HepG2 (cell line): ENCODE measurements around the gene CPN1. TPM values are rescaled to one million over a fixed set of nuclear protein-coding genes. Genes with fewer than 3 reads are reported as not detected.

ENCODE experiments used
- CREB1 ChIP-seq, 2 experiments: fragments of 450-650 bp in 1 of 2; IDR thresholded peaks; 2 replicates each; pipeline ENCODE4 v1.6.1; 2016 to 2017; ENCODE audit warnings: control low read depth in 1 of 2, mild to moderate bottlenecking in 1 of 2, missing compliant biosample characterization in 1 of 2, missing genetic modification characterization in 1 of 2
- NCOA1 ChIP-seq: sonication (generic); formaldehyde crosslinking; IDR thresholded peaks from 2 replicates; pipeline ENCODE4 v1.9.0; 2021; ENCODE audit warnings: missing genetic modification reagents
- ZBTB7B ChIP-seq: sonication (generic); formaldehyde crosslinking; IDR thresholded peaks from 2 replicates; pipeline ENCODE4 v1.4.0; 2020; ENCODE audit warnings: missing genetic modification reagents
- ZHX2 ChIP-seq, 2 experiments: sonication (generic) in 1 of 2; formaldehyde crosslinking in 1 of 2; IDR thresholded peaks; 2 replicates each; pipeline versions ENCODE4 v1.6.1 to v1.9.0; 2014 to 2022; ENCODE audit warnings: antibody characterized with exemption in 1 of 2, borderline replicate concordance in 1 of 2, inconsistent platforms in 1 of 2, low read depth in 1 of 2, missing genetic modification reagents in 1 of 2
- ZNF382 ChIP-seq: sonication (generic); formaldehyde crosslinking; IDR thresholded peaks from 2 replicates; pipeline ENCODE4 v1.5.0; 2020; ENCODE audit warnings: missing genetic modification reagents, mild to moderate bottlenecking, borderline replicate concordance
- ZNF484 ChIP-seq: sonication (generic); formaldehyde crosslinking; IDR thresholded peaks from 2 replicates; pipeline ENCODE4 v1.5.1; 2020; ENCODE audit warnings: mild to moderate bottlenecking, low read depth, missing genetic modification reagents, borderline replicate concordance
- ZNF530 ChIP-seq: sonication (generic); formaldehyde crosslinking; IDR thresholded peaks from 2 replicates; pipeline ENCODE4 v1.5.0; 2020; ENCODE audit warnings: low read depth, mild to moderate bottlenecking, missing genetic modification reagents
- ZNF747 ChIP-seq: sonication (generic); formaldehyde crosslinking; IDR thresholded peaks from 2 replicates; pipeline ENCODE4 v1.8.1; 2023; ENCODE audit warnings: missing genetic modification reagents, mild to moderate bottlenecking, borderline replicate concordance
- ZSCAN25 ChIP-seq: sonication (generic); formaldehyde crosslinking; IDR thresholded peaks from 2 replicates; pipeline ENCODE4 v1.8.0; 2022; ENCODE audit warnings: mild to moderate bottlenecking, missing genetic modification reagents
- polyA plus RNA-seq, 8 experiments: library from polyadenylated mRNA; depleted of rRNA in 3 of 8; stranded (reverse) in 7 of 8; unstranded in 1 of 8; fragments of >200 nt; fragmentation: Illumina TruSeq in 4 of 8; extraction: Trizol in 4 of 8; gene quantifications; 2 replicates each; pipeline versions ENCODE4 v1.2.1 to v1.2.3, GENCODE V29; 2011 to 2016; ENCODE audit warnings: low read depth in 4 of 8, missing spikeins in 1 of 8, mixed read lengths in 1 of 8; ENCODE audit not compliant: insufficient read depth in 1 of 8
- total RNA-seq, 5 experiments: library from RNA; depleted of rRNA; stranded (reverse); fragments of >200 nt; fragmentation: Illumina TruSeq; extraction: Trizol; gene quantifications; 2 replicates each; pipeline ENCODE4 v1.2.3, GENCODE V29; 2016; ENCODE audit warnings: low read depth in 1 of 5
- TF ChIP-seq, protein P1 (sequence below), 2 experiments: sonication (generic) in 1 of 2; formaldehyde crosslinking in 1 of 2; IDR thresholded peaks; 2 replicates each; pipeline versions ENCODE4 v1.4.0 to v1.6.1; 2016 to 2020; ENCODE audit warnings: borderline replicate concordance in 1 of 2, low read depth in 1 of 2, mild to moderate bottlenecking in 1 of 2, missing genetic modification reagents in 1 of 2
- TF ChIP-seq, protein P2 (sequence below): sonication (generic); formaldehyde crosslinking; IDR thresholded peaks from 2 replicates; pipeline ENCODE4 v1.4.0; 2020; ENCODE audit warnings: missing genetic modification reagents
- TF ChIP-seq, protein P3 (sequence below): sonication (generic); formaldehyde crosslinking; IDR thresholded peaks from 2 replicates; pipeline ENCODE4 v1.8.0; 2022; ENCODE audit warnings: mild to moderate bottlenecking, missing genetic modification reagents; ENCODE audit not compliant: insufficient replicate concordance

The CPN1 gene
- total and polyA plus RNA-seq, 2 of the 13 experiments (the other 11 are each of a cell fraction or from before 2014, with no cell fraction given): 17.3 to 35.1 TPM

DNA sequence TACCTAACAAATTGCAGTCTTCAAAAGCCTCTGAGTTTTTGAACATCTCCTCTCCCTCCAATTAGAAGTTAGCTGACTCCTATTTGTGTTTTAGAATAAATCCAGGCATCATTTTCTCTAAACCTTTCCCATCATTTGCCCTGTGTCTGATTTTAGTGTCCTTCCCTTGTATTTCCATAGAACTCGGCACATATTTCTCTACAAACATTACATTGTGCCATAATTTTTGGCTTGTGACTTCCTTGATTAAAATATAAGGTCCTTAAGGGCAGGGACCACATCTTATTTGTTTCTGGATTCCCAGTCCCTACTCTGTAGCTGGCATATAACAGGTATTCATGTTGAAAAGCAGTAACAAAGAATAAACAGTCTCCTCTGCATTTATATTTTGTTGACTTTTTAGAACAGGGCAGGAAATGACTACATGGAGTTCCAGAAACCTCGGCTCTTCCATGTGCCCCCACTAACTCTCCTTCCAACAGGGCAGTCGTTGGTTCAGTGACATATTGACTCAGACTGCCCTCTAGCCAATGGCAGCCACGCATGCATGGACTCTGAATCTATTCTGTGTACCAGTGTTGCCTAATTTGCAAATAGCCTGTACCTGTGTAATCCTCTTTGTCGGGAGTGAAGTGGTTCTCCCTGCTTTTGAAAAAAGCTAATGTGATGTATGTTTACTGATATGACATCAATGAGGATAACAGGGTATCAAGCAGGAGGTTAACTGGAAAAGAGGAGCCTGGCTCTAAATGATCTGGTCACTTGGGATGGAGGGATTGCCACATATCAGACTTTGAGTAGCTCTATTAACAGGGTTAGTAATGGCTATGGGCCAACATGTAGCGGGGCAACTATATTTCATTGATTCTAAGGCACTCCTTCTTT lies 19.8 kb upstream of the CPN1 start (continued):
- peak; percentile 76 for TF ChIP-seq ZHX2 (IDR thresholded peaks at IDR 0.05; ENCODE audit: low read depth)
- no peak for TF ChIP-seq ZHX2 (CRISPR knock-in tag; IDR thresholded peaks at IDR 0.05; ENCODE audit: borderline replicate concordance)
- TF ChIP-seq NCOA1 (CRISPR knock-in tag): no peak
- no peak for TF ChIP-seq ZNF530
- TF ChIP-seq, protein P1, sequence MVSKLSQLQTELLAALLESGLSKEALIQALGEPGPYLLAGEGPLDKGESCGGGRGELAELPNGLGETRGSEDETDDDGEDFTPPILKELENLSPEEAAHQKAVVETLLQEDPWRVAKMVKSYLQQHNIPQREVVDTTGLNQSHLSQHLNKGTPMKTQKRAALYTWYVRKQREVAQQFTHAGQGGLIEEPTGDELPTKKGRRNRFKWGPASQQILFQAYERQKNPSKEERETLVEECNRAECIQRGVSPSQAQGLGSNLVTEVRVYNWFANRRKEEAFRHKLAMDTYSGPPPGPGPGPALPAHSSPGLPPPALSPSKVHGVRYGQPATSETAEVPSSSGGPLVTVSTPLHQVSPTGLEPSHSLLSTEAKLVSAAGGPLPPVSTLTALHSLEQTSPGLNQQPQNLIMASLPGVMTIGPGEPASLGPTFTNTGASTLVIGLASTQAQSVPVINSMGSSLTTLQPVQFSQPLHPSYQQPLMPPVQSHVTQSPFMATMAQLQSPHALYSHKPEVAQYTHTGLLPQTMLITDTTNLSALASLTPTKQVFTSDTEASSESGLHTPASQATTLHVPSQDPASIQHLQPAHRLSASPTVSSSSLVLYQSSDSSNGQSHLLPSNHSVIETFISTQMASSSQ (IDR thresholded peaks at IDR 0.05; ENCODE audit: low read depth): peak; percentile 82
- TF ChIP-seq, protein P1 (CRISPR knock-in tag; IDR thresholded peaks at IDR 0.05; ENCODE audit: borderline replicate concordance): peak; percentile 88; the same call in 1 of the 2 replicates
- TF ChIP-seq ZNF747 (CRISPR knock-in tag): peak; percentile 91; the same call in 1 of the 2 replicates
- no peak for TF ChIP-seq ZNF484 (CRISPR knock-in tag)
- peak; percentile 79 for TF ChIP-seq CREB1 (IDR thresholded peaks at IDR 0.05)
- TF ChIP-seq CREB1 (CRISPR knock-in tag; IDR thresholded peaks at IDR 0.05): peak; percentile 94
- TF ChIP-seq ZBTB7B (CRISPR knock-in tag): no peak
- no peak for TF ChIP-seq ZSCAN25 (CRISPR knock-in tag)
- TF ChIP-seq, protein P2, sequence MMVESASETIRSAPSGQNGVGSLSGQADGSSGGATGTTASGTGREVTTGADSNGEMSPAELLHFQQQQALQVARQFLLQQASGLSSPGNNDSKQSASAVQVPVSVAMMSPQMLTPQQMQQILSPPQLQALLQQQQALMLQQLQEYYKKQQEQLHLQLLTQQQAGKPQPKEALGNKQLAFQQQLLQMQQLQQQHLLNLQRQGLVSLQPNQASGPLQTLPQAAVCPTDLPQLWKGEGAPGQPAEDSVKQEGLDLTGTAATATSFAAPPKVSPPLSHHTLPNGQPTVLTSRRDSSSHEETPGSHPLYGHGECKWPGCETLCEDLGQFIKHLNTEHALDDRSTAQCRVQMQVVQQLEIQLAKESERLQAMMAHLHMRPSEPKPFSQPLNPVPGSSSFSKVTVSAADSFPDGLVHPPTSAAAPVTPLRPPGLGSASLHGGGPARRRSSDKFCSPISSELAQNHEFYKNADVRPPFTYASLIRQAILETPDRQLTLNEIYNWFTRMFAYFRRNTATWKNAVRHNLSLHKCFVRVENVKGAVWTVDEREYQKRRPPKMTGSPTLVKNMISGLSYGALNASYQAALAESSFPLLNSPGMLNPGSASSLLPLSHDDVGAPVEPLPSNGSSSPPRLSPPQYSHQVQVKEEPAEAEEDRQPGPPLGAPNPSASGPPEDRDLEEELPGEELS: peak; percentile 99
- TF ChIP-seq, protein P3, sequence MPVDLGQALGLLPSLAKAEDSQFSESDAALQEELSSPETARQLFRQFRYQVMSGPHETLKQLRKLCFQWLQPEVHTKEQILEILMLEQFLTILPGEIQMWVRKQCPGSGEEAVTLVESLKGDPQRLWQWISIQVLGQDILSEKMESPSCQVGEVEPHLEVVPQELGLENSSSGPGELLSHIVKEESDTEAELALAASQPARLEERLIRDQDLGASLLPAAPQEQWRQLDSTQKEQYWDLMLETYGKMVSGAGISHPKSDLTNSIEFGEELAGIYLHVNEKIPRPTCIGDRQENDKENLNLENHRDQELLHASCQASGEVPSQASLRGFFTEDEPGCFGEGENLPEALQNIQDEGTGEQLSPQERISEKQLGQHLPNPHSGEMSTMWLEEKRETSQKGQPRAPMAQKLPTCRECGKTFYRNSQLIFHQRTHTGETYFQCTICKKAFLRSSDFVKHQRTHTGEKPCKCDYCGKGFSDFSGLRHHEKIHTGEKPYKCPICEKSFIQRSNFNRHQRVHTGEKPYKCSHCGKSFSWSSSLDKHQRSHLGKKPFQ (CRISPR knock-in tag): no peak
- no peak for TF ChIP-seq ZNF382 (CRISPR knock-in tag)
